Tibial artery (tissue), 4 donors: ENCODE data around the gene SEC14L5.
"Not testable (repeated sequence)": the region's sequence is repeated elsewhere in the genome, so short reads cannot be mapped to it uniquely, and the experiment has no call there.

Source experiments
- DNase-seq, 2 donors: peaks; one replicate each; pipeline ENCODE4 v3.0.0-alpha.2; 2019
- H3K27ac ChIP-seq, 2 donors: fragments of 200-600 bp; sonication (generic) in 1 of 2; 1 replicate in 1 of 2; 2 replicates in 1 of 2; pipeline ENCODE4 v1.5.1; 2018 to 2019; ENCODE audit warnings: mild to moderate bottlenecking in 1 of 2
- H3K27me3 ChIP-seq, 2 donors: fragments of 200-600 bp; sonication (generic) in 1 of 2; one replicate each; pipeline versions ENCODE4 v1.5.1 to v1.6.0; 2016 to 2019
- H3K36me3 ChIP-seq, 3 donors: fragments of 200-600 bp; sonication (generic) in 2 of 3; one replicate each; pipeline ENCODE4 v1.5.1; 2016 to 2019; ENCODE audit warnings: mild to moderate bottlenecking in 2 of 3
- H3K4me1 ChIP-seq, 4 donors: fragments of 200-600 bp; sonication (generic) in 2 of 4; 1 replicate in 3 of 4; 2 replicates in 1 of 4; pipeline ENCODE4 v1.5.1; 2016 to 2019
- H3K4me3 ChIP-seq, 2 donors: fragments of 200-600 bp; sonication (generic) in 1 of 2; 1 replicate in 1 of 2; 2 replicates in 1 of 2; pipeline ENCODE4 v1.5.1; 2018 to 2019; ENCODE audit warnings: mild to moderate bottlenecking in 2 of 2
- H3K9me3 ChIP-seq, 3 donors: fragments of 200-600 bp; sonication (generic) in 1 of 3; one replicate each; pipeline ENCODE4 v1.5.1; 2016 to 2019
- CTCF ChIP-seq, 2 experiments: fragments of 200-600 bp in 1 of 2; fragments of 450-650 bp in 1 of 2; IDR thresholded peaks; one replicate each; pipeline ENCODE4 v1.5.1; 2017 to 2019; ENCODE audit warnings: antibody characterized with exemption in 2 of 2, mild to moderate bottlenecking in 1 of 2, moderate library complexity in 1 of 2
- intact Hi-C: fragments of 100-400 bp; cut with DNase I; formaldehyde crosslinking; loops from one replicate; pipeline ENCODE4 v1.15.0; 2023; ENCODE audit warnings: low total_unique reads

SEC14L5 gene

GRCh38 chr16:4947722-4948503 is 10.2 kb upstream of the SEC14L5 start:
- Histone ChIP-seq H3K9me3 (no peaks in the 10 kb centered on the region), H3K27ac (no peak overlapping the region), H3K27me3 (no peaks in the 10 kb centered on the region), H3K4me1 (peaks cover 0 to 34% (median 31%) of the 10 kb centered on the region in 4 donors), H3K4me3 (no peak overlapping the region), H3K36me3 (no peaks in the 10 kb centered on the region)
- no peak for TF ChIP-seq CTCF (IDR thresholded peaks at IDR 0.05)
- DNase-seq = no peak
- intact Hi-C loops = loop anchor here (5.0 kb wide), 1 partner anchor 201 kb away; no protein-coding TSS in a partner anchor

GRCh38 chr16:4948903-4949766 is 9.0 kb upstream of the SEC14L5 start:
- TF ChIP-seq CTCF (IDR thresholded peaks at IDR 0.05) = no peak
- Histone ChIP-seq H3K27ac (no peak overlapping the region), H3K9me3 (no peaks in the 10 kb centered on the region), H3K4me1 (peaks cover 0 to 22% (median 19%) of the 10 kb centered on the region in 4 donors), H3K27me3 (peaks cover 0 to 4% of the 10 kb centered on the region in 2 donors), H3K36me3 (no peaks in the 10 kb centered on the region), H3K4me3 (no peak overlapping the region)
- no peak for DNase-seq
- intact Hi-C loops = loop anchor here (5.0 kb wide), 1 partner anchor 202 kb away; no protein-coding TSS in a partner anchor

- Histone ChIP-seq H3K36me3 (no peaks in the 10 kb centered on the region), H3K9me3 (no peaks in the 10 kb centered on the region), H3K4me3 (no peak overlapping the region), H3K27me3 (peaks cover 0 to 4% of the 10 kb centered on the region in 2 donors), H3K4me1 (peaks cover 0 to 14% (median 11%) of the 10 kb centered on the region in 4 donors), H3K27ac (no peak overlapping the region)
- no peak for DNase-seq
- intact Hi-C loops = loop anchor here (5.0 kb wide), 1 partner anchor 203 kb away; no protein-coding TSS in a partner anchor
- TF ChIP-seq CTCF (IDR thresholded peaks at IDR 0.05) = no peak
Observed at GRCh38 chr16:4949986-4950385, 8.1 kb upstream of the SEC14L5 start.

- H3K27ac ChIP-seq, H3K27me3 ChIP-seq, H3K9me3 ChIP-seq, DNase-seq, intact Hi-C loops, H3K4me1 ChIP-seq, H3K4me3 ChIP-seq, H3K36me3 ChIP-seq: not testable (repeated sequence)
Observed at GRCh38 chr16:4951583-4951982, 6.5 kb upstream of the SEC14L5 start.

GRCh38 chr16:4954714-4955113 is 3.4 kb upstream of the SEC14L5 start:
- no peak for TF ChIP-seq CTCF (IDR thresholded peaks at IDR 0.05)

GRCh38 chr16:4957420-4957719 is 760 bp upstream of the SEC14L5 start:
- peak overlapping the region; percentile 44 to 60 for H3K4me3 ChIP-seq
- peak overlapping the region; percentile 56 to 61 for H3K27ac ChIP-seq
- peaks cover 4 to 30% (median 20%) of the 10 kb centered on the region in 4 donors for H3K4me1 ChIP-seq
- no peak for TF ChIP-seq CTCF (IDR thresholded peaks at IDR 0.05)
- DNase-seq = no peak
- intact Hi-C loops = loop anchor here (2.0 kb wide), 1 partner anchor 109 kb away; no protein-coding TSS in a partner anchor
- H3K36me3 ChIP-seq = no peaks in the 10 kb centered on the region
- H3K9me3 ChIP-seq = no peaks in the 10 kb centered on the region
- peaks cover 0 to 4% of the 10 kb centered on the region in 2 donors for H3K27me3 ChIP-seq

More at GRCh38 chr16:4954714-4955113, 3.4 kb upstream of the SEC14L5 start:
- Histone ChIP-seq H3K4me3 (no peak overlapping the region), H3K9me3 (no peaks in the 10 kb centered on the region), H3K27ac (no peak overlapping the region), H3K36me3 (no peaks in the 10 kb centered on the region), H3K27me3 (peaks cover 0 to 4% of the 10 kb centered on the region in 2 donors), H3K4me1 (peaks cover 4 to 30% (median 20%) of the 10 kb centered on the region in 4 donors)
- intact Hi-C loops = no loop called here
- DNase-seq = no peak
